ENCODE results near the gene JPT1.
A peak's percentile ranks its signal among the peaks of the same experiment; 100 is the strongest.
"Not testable (repeated sequence)": the region's sequence is repeated elsewhere in the genome, so short reads cannot be mapped to it uniquely, and the experiment has no call there.

The JPT1 gene

GRCh38 chr17:75133001-75133400 is 21.3 kb downstream of the JPT1 start:
- no peak for DNase-seq (ENCODE audit: low read depth)
- no peak overlapping the region for H3K4me3 ChIP-seq (ENCODE audit: control insufficient read depth, low read depth, low read length)
- no peak for TF ChIP-seq CTCF (conservative IDR thresholded peaks at IDR 0.05; ENCODE audit: control insufficient read depth, insufficient read depth, low read depth, low read length)

- H3K4me3 ChIP-seq (ENCODE audit: control insufficient read depth, low read depth, low read length): peak overlapping the region; percentile 71
- DNase-seq (ENCODE audit: low read depth): not testable (repeated sequence)
These were observed 22.0 kb downstream of the JPT1 start for GRCh38 chr17:75132018-75133000.

- TF ChIP-seq CTCF (conservative IDR thresholded peaks at IDR 0.05; ENCODE audit: control insufficient read depth, insufficient read depth, low read depth, low read length): no peak
- peak within 1 kb of the TSS; percentile 71 for H3K4me3 ChIP-seq (ENCODE audit: control insufficient read depth, low read depth, low read length)
- DNase-seq (ENCODE audit: low read depth): peak; percentile 55
These were observed 22.9 kb downstream of the JPT1 start, which contains the start of gene NT5C for GRCh38 chr17:75131278-75132017. Gene NT5C (minus strand): TSS chr17:75131742. CDS start chr17:75131707, 35 bp downstream.

- peak; percentile 51 for TF ChIP-seq CTCF (conservative IDR thresholded peaks at IDR 0.05; ENCODE audit: control insufficient read depth, insufficient read depth, low read depth, low read length)
- DNase-seq (ENCODE audit: low read depth): peak; percentile 52
- H3K4me3 ChIP-seq (ENCODE audit: control insufficient read depth, low read depth, low read length): peak overlapping the region; percentile 71
These were observed 23.6 kb downstream of the JPT1 start for GRCh38 chr17:75130632-75131277.

- DNase-seq (ENCODE audit: low read depth): no peak
- peak overlapping the region; percentile 71 for H3K4me3 ChIP-seq (ENCODE audit: control insufficient read depth, low read depth, low read length)
- TF ChIP-seq CTCF (conservative IDR thresholded peaks at IDR 0.05; ENCODE audit: control insufficient read depth, insufficient read depth, low read depth, low read length): no peak
These were observed 24.2 kb downstream of the JPT1 start for GRCh38 chr17:75130059-75130631.

- no peak for TF ChIP-seq CTCF (conservative IDR thresholded peaks at IDR 0.05; ENCODE audit: control insufficient read depth, insufficient read depth, low read depth, low read length)
- DNase-seq (ENCODE audit: low read depth): no peak
- H3K4me3 ChIP-seq (ENCODE audit: control insufficient read depth, low read depth, low read length): no peak overlapping the region
These were observed 24.7 kb downstream of the JPT1 start for GRCh38 chr17:75129576-75129975.

Measured in fibroblast of mammary gland (primary cell).